Activated CD8-positive, alpha-beta memory T cell treated with anti-CD3 and anti-CD28 coated beads for 48 hours (primary cell): ENCODE measurements around the gene ZEB2.

Experiments
- DNase-seq, 3 experiments: peaks; one replicate each; pipeline ENCODE4 v3.0.0-alpha.2; 2020; ENCODE audit warnings: low read depth in 2 of 3, low spot score in 2 of 3

Gene ZEB2

DNA sequence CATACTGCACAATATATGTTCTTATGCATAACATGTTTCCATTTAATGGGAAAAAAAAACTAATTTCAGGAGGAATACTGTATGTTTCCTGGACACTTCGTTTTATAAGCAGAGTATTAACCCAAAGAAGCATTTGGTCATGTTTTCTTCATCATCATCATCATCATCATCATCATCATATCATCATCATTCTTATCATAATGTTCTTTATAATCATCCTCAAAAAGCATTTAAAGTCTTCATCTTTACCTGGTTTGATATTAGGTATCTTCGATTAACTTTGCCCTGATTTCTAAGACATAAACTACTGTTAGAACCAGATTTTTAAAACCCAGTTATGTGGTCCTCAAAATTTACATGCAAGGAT lies 47.9 kb downstream of the ZEB2 start:
- DNase-seq = no peak

DNA sequence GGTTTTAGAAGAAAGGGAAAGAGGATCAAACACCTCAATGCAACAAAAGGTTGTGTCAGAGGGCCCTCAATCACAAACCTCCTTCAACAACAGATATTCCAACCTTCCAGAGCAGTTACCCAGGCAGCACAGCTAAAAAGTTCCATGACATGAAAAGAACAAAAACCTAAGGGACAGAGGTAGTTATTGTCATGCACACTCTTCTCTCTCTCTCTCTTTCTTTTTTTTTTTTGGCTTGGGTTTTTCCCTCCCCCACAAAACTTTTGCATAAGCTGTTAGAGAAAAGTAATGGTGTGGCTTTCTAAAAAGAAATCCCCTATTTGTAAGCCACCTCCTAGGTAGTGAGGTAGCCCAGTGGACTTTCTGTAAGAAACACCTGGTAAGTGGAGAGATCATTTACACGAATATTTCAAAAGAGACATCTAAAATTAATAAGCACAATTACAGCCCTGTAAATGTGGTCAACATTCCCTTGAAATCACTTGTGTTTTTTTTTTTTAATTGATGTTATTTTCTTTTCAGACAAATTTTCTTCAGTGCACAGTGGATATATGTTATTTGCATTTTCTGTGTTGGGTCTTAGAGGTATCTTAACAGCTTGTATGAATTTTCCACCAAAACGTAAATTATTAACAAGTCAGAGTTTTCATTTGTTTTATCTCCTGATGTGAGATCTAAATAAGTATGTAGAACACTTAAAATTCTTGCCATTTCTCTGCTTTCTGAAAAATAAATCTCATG lies 48.4 kb downstream of the ZEB2 start:
- no peak for DNase-seq

- no peak for DNase-seq
Measured at GRCh38 chr2:144470816-144471215, 49.1 kb downstream of the ZEB2 start.

GRCh38 chr2:144470334-144470733 lies 49.6 kb downstream of the ZEB2 start:
- no peak for DNase-seq

- no peak for DNase-seq
Measured at GRCh38 chr2:144469798-144470197, 50.1 kb downstream of the ZEB2 start.

DNA sequence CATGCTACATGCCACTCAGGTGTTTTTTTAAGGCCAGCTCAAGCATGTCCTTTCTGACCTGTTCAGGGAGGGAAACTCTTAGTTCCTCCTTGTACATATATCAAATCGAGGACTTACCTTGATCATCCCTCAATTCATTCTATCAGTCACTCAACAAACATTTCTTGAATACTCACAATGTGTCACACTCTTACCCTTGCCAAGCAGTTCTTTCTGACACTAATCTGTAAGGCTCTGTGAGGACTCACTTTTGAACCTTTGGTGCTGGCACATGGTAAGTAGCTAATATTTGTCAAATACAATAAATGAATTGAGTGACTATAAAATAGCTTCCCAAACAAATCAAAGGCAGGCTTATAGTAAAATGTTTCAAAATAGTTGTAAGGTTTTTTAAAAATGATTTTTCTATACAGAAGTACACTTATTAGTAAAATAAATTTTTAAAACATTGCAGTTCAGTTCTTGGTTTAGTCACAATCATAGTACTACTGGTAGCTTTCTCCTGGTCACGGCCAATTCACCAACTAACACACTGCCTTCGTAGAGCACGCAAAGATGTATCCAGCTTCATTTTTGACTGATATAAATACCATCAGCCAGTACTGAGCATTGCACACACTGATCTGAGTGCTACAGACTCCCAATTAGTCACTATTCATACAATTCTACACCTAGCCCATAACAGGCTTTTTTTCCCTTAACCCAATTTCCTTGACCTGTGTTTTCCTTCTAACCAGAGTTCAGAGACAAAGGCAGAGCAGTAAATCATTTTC lies 50.9 kb downstream of the ZEB2 start:
- no peak for DNase-seq

GRCh38 chr2:144467502-144468137 lies 52.3 kb downstream of the ZEB2 start:
- DNase-seq = no peak

DNA sequence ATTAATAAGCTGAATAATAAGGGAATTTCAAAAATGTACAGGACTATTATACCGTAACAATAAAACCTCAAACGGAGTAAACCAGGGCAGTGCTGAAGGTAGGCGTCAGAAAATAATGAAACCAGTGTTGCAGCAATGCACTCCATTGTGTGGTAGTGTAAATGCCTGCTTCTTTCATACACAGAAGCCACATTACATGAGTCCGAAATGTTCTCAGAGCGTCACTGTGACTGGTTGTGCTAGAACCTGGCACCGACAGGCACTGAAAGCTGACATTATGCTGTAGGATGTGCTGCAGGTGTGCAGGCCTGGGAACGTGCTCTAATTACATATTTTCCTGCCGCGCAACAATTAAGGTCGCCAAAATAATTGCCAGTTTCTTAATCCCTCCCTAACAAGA lies 53.3 kb downstream of the ZEB2 start:
- no peak for DNase-seq

DNA sequence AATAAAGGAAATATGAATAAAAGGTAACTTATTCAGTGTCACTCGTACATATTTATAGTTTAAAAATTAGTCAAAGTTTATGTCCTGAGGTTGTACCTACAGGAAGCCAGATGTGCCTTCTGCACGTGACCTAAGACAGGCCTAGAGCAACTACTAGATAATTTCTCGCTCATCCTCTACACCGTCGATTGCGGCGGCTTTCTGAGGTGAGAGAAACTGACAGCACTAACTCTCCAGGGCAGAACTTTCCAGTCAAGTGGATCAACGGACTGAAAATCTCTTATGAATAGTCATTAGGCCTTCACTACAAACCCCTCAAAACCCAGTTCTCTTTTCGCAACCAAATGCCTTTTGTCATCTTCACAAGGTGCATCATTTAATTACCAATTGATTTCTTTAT lies 54.2 kb downstream of the ZEB2 start:
- no peak for DNase-seq

- DNase-seq = no peak
Measured at GRCh38 chr2:144464730-144465129, 55.2 kb downstream of the ZEB2 start.

- DNase-seq = no peak
Measured at GRCh38 chr2:144463266-144463665, 56.7 kb downstream of the ZEB2 start.

DNA sequence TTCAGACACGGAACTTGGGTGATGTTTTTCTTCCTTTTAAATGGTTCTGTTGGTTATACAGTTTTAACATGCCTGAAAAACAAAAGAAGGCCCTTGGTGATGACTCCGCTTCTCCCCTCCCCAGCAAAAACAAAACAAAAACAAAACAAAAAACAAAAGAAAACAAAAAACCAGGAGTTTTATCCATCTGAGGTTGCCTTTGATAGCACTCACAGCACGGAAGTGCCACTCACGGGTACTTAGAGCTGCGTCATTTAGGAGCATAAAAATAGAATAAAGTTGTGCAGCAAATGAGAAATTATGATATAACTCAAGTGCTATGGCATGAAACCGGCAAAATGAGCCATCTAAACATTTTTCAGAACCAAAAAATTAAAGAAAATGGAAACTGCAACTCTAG lies 57.7 kb downstream of the ZEB2 start:
- no peak for DNase-seq

DNA sequence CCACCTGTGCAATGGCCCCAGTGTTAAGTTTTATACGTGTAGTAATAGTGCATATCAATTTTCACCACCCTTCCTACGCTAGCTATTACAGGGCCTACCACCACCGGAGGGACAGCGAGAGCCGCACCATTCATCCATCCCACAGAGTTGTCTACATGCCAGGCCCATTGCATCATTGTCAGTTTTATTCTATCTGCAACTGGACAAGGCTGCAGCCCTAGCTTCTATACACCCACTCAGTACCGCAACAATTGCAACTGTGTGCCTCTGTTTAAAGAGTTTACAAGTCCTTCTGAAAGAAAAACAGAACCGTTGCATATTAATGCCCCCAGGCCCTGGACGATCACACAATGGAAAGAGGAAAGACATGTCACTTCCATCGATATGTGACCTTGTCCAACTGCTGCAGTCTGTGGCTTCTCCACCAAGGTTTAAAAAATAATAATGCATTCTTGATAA lies 58.6 kb downstream of the ZEB2 start:
- DNase-seq = no peak

DNA sequence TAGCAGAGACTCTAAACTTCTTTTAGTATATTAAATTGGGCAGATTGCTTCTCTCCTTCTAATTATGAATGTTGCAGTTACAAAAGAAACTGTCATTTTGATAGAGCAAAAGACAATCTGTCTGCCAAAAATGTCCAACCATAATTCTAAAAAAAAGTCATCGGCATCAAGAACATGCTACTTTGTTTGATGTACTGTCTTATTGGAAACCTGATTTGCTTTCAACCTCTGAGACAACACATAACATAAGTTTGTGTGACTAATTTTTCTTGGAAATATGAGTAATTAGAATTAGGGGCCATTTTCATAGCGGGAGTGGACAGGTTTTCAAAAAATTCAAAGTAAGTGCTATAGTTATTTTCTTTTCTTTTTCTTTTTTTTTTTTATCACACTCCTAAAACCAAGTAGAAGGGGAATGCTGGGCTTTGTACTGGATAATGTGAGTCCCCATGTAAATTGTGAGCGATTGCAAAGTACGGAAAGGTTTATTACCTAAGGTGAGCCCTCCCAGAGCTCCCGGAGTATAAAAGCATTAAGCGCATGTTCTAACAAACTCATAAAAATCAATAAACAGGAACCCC lies 59.1 kb downstream of the ZEB2 start:
- DNase-seq = no peak

GRCh38 chr2:144459937-144460336 lies 60.0 kb downstream of the ZEB2 start:
- no peak for DNase-seq

DNA sequence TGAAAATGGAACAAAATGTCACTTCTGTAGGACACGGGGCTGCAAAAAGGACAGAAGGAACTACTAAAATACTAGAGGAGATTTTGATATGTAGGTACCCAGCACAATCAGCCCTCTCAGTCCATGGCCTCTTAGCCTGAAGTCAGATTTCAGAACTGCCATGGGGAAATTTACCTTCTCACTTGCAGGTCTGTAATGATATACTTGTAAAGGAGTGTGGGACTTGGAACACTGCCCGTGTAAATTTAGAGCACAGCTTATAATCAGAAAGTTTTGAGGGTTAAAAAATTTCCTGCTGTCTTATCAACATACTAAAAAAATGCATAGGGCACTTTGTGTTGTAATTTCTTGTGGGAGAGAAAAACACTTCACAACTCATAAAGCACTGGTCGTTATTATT lies 60.6 kb downstream of the ZEB2 start:
- DNase-seq = no peak

DNA sequence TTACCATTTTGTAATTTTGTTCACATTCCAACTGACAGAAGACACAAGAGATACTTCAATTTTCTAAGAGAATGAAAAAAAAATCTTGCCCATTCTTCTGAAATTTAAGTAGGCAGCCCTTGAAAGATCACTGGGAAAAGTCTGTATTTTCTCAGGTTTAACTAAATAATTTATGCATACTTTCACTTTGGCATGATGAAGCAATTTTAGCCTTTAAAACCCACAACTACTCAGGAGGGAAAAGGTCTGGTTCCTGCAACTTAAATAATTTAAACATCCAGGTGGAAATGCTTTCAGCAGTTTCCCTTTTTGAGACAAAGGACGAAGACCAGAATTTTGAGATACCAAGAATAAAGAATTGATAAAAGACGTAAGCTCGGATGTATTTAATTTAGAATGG lies 61.4 kb downstream of the ZEB2 start:
- DNase-seq = no peak

DNA sequence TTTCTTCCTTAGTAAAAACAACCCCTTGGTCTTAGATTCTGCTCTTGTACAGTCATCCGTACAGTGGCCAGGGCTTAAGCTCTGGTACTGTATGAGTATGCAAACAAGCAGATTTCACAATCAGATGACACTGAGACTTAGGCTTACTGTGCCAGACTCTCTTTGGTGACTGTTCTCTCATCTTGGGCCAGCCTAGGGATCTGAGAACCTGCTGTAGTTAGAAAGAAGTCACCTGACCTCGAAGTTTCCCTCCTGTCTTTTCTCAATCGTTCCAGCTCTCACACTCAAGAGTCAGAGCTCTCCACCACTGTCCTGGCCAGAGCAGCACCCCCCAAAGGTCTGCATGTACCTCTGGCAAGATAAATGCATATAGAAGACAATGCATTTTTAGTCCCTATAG lies 63.2 kb downstream of the ZEB2 start:
- no peak for DNase-seq

DNA sequence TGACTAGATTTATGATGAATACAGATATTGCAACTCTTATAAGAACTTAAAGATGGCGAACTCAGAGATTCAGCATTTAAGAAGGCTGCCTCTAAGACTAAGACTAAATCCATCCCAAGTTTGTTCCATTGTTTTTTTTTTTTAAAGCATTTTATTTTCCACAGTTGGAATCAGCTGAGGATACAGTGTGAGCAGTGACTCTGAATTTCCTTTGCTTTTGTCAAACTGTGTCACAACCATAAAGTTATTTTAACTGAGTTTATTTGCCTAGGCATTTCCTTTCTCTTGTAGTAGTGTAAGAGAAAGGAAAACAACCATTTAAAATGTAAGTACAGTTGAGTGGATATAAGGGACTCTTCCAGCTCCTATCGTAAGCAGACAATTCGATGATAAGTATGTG lies 63.9 kb downstream of the ZEB2 start:
- DNase-seq = no peak

DNA sequence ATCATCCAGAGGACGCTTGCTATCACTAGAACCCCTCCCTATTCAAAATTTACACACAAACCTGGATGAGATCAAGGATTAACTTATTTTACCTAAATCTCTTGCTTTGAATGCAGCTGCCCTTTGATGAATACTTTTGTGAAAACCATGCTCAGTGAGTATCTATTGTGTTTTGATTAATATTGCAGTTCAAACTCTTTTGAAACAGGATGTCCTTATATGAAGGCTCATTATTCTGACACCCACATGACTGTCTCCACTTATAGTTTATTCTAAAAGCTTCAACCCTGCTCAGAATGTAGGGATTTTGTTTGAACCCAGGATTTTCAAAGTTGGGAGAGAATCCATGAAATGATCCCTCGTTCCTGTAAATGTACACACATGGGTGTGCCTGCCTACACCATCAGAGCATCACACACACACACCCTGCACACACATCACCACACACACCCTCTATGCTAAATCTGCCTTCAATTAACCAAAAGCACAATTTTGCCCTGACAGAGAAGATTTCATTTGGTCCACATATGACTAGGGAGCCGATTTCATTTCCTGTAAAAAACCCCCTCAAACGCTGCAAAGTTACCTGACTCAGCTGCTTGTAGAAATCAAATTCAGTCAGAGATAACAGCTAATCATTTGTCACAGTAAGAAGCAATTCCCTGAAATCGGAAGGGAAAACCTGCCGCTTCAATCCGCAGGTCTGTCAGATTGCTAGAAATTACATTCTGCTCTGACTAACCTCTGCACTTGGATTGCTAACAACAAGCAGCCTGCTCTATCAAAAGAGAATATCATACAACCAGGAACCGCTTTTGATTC lies 65.2 kb downstream of the ZEB2 start:
- no peak for DNase-seq
